Liver (tissue), 9 donors: ENCODE measurements around the gene IFNGR2. TPM values are rescaled to one million over a fixed set of nuclear protein-coding genes. Genes with fewer than 3 reads are reported as not detected.

Experiments
- DNase-seq: peaks from one replicate; pipeline ENCODE4 v3.0.0-alpha.2; 2017; ENCODE audit warnings: low spot score
- H3K27ac ChIP-seq, 2 donors: one replicate each; pipeline ENCODE4 v1.7.0; 2013; ENCODE audit warnings: inconsistent platforms in 2 of 2, low read length in 2 of 2, control low read depth in 1 of 2, low read depth in 1 of 2, mild to moderate bottlenecking in 1 of 2
- H3K27me3 ChIP-seq, 4 donors: one replicate each; pipeline versions ENCODE4 v1.6.1 to v1.7.0; 2013; ENCODE audit warnings: low read length in 3 of 4, inconsistent platforms in 1 of 4, mild to moderate bottlenecking in 1 of 4, moderate library complexity in 1 of 4; ENCODE audit not compliant: control insufficient read depth in 4 of 4, insufficient read depth in 4 of 4
- H3K36me3 ChIP-seq, 4 donors: one replicate each; pipeline versions ENCODE4 v1.6.1 to v1.7.0; 2013; ENCODE audit warnings: low read length in 3 of 4, mild to moderate bottlenecking in 3 of 4, low read depth in 1 of 4, moderate library complexity in 1 of 4; ENCODE audit not compliant: control insufficient read depth in 4 of 4, insufficient read depth in 3 of 4
- H3K4me1 ChIP-seq, 4 donors: one replicate each; pipeline versions ENCODE4 v1.6.1 to v1.7.0; 2013; ENCODE audit warnings: low read length in 3 of 4, mild to moderate bottlenecking in 3 of 4, moderate library complexity in 1 of 4; ENCODE audit not compliant: control insufficient read depth in 4 of 4, insufficient read depth in 4 of 4
- H3K4me3 ChIP-seq, 3 donors: one replicate each; pipeline versions ENCODE4 v1.6.1 to v1.7.0; 2013; ENCODE audit warnings: low read length in 3 of 3, control low read depth in 1 of 3, low read depth in 1 of 3, mild to moderate bottlenecking in 1 of 3
- H3K9ac ChIP-seq, 2 donors: one replicate each; pipeline ENCODE4 v1.7.0; 2013; ENCODE audit warnings: low read length in 2 of 2, mild to moderate bottlenecking in 2 of 2, moderate library complexity in 2 of 2, control low read depth in 1 of 2, low read depth in 1 of 2
- H3K9me3 ChIP-seq, 4 donors: one replicate each; pipeline versions ENCODE4 v1.6.1 to v1.7.0; 2013; ENCODE audit warnings: low read length in 3 of 4; ENCODE audit not compliant: control insufficient read depth in 4 of 4
- ATF3 ChIP-seq: IDR thresholded peaks from 2 replicates; pipeline ENCODE4 v1.6.1; 2016; ENCODE audit warnings: antibody characterized with exemption
- CTCF ChIP-seq: fragments of 150-350 bp; IDR thresholded peaks from 2 replicates; pipeline ENCODE4 v1.5.1; 2017; ENCODE audit warnings: improper control_type of control experiment, low read depth, low read length; ENCODE audit not compliant: missing input control
- EGR1 ChIP-seq, 2 donors: IDR thresholded peaks; 2 replicates each; pipeline ENCODE4 v1.6.1; 2016 to 2018; ENCODE audit warnings: antibody characterized with exemption in 2 of 2, low read depth in 2 of 2
- FOXA1 ChIP-seq: IDR thresholded peaks from 2 replicates; pipeline ENCODE4 v1.6.1; 2016; ENCODE audit warnings: antibody characterized with exemption
- FOXA2 ChIP-seq: IDR thresholded peaks from 2 replicates; pipeline ENCODE4 v1.6.1; 2016; ENCODE audit warnings: antibody characterized with exemption
- GABPA ChIP-seq, 2 donors: IDR thresholded peaks in 1 of 2; conservative IDR thresholded peaks in 1 of 2; 2 replicates each; pipeline ENCODE4 v1.6.1; 2016; ENCODE audit warnings: antibody characterized with exemption in 2 of 2, mild to moderate bottlenecking in 1 of 2, moderate library complexity in 1 of 2
- HNF4A ChIP-seq, 2 donors: conservative IDR thresholded peaks; 2 replicates each; pipeline ENCODE4 v1.6.1; 2016; ENCODE audit warnings: antibody characterized with exemption in 2 of 2, mild to moderate bottlenecking in 2 of 2
- RAD21 ChIP-seq, 2 donors: IDR thresholded peaks; 2 replicates each; pipeline ENCODE4 v1.6.1; 2016; ENCODE audit warnings: antibody characterized with exemption in 2 of 2, mild to moderate bottlenecking in 2 of 2
- REST ChIP-seq: IDR thresholded peaks from 2 replicates; pipeline ENCODE4 v1.6.1; 2016; ENCODE audit warnings: antibody characterized with exemption, mild to moderate bottlenecking
- RXRA ChIP-seq, 2 donors: IDR thresholded peaks; 2 replicates each; pipeline ENCODE4 v1.6.1; 2017 to 2018; ENCODE audit warnings: antibody characterized with exemption in 2 of 2, mild to moderate bottlenecking in 1 of 2
- SP1 ChIP-seq: IDR thresholded peaks from 2 replicates; pipeline ENCODE4 v1.6.1; 2018; ENCODE audit warnings: antibody characterized with exemption, mild to moderate bottlenecking
- TAF1 ChIP-seq: conservative IDR thresholded peaks from 2 replicates; pipeline ENCODE4 v1.6.1; 2016; ENCODE audit warnings: antibody characterized with exemption, mild to moderate bottlenecking
- YY1 ChIP-seq: IDR thresholded peaks from 2 replicates; pipeline ENCODE4 v1.6.1; 2016; ENCODE audit warnings: antibody characterized with exemption, mild to moderate bottlenecking
- ZBTB33 ChIP-seq: IDR thresholded peaks from 2 replicates; pipeline ENCODE4 v1.6.1; 2016; ENCODE audit warnings: antibody characterized with exemption
- WGBS: extraction: QIAGEN DNeasy Blood & Tissue Kit; methylation state at CpG from one replicate; pipeline ENCODE4 v1.1.7; 2013; 5-methylcytosine and 5-hydroxymethylcytosine counted together
- polyA plus RNA-seq, 2 donors: library from polyadenylated mRNA; stranded (reverse) in 1 of 2; unstranded in 1 of 2; fragments of 200-250 nt in 1 of 2; fragments of >200 nt in 1 of 2; fragmentation: Nextera tagmentation in 1 of 2; extraction: Ambion mirVana in 1 of 2; gene quantifications; one replicate each; pipeline versions ENCODE4 v1.2.1 to v1.2.3, GENCODE V29; 2013 to 2015
- total RNA-seq, 2 donors: library from RNA; depleted of rRNA; stranded (reverse); fragments of >200 nt; gene quantifications; one replicate each; pipeline ENCODE4 v1.2.3, GENCODE V29; 2014
- donor health status: healthy.
- donor health status: healthy.
- donor health status: healthy.
- donor health status: healthy.
- donor health status: healthy.

The IFNGR2 gene
- total and polyA plus RNA-seq, 4 donors, result 23.0 to 24.3 (median 23.4) TPM

- TF ChIP-seq ZBTB33, result no peak
- TF ChIP-seq YY1, result no peak
- TF ChIP-seq FOXA2, result no peak
Measured at GRCh38 chr21:33478935-33479678, 75.9 kb downstream of the IFNGR2 start (continued).

- H3K9me3 ChIP-seq, result no peaks in the 10 kb centered on the region
- peak within 1 kb of the TSS; percentile 93 to 97 for H3K9ac ChIP-seq
- H3K4me1 ChIP-seq, result peaks cover 2 to 13% (median 7%) of the 10 kb centered on the region in 4 donors
- peak within 1 kb of the TSS; percentile 93 to 96 for H3K27ac ChIP-seq
- H3K4me3 ChIP-seq, result peak within 1 kb of the TSS; percentile 66 to 96 (median 91)
- no peaks in the 10 kb centered on the region for H3K27me3 ChIP-seq
- WGBS, result under 1% methylated on average over 93 of the region's 93 CpGs
- TF ChIP-seq SP1 (peak; percentile 44), TAF1 (peak; percentile 90), EGR1 (IDR thresholded peaks at IDR 0.05; ENCODE audit: low read depth in 2 of 2) (peak; percentile 89 to 93), FOXA2 (peak; percentile 8), FOXA1 (no peak), REST (peak; percentile 92), HNF4A (conservative IDR thresholded peaks at IDR 0.05) (no peak), RAD21 (IDR thresholded peaks at IDR 0.05) (peak; percentile 46 to 61), GABPA (IDR thresholded peaks at IDR 0.05 in 1 of 2, conservative IDR thresholded peaks at IDR 0.05 in 1 of 2) (no peak), ATF3 (no peak), RXRA (IDR thresholded peaks at IDR 0.05) (no peak), YY1 (peak; percentile 66), CTCF (peak; percentile 49)
- no peaks in the 10 kb centered on the region for H3K36me3 ChIP-seq
- peak; percentile 99 for DNase-seq
Measured at GRCh38 chr21:33479679-33480480, 76.7 kb downstream of the IFNGR2 start, which contains the start of gene TMEM50B. Gene TMEM50B, minus strand, starts transcription at chr21:33479974. Its CDS starts 11,089 bp downstream, at chr21:33468885.
